GM19035 (cell line): ENCODE results near the gene ATXN7L1.
A peak's percentile ranks its signal among the peaks of the same experiment; 100 is the strongest.

Experiments
- ATAC-seq: cut with Tn5 transposase; IDR thresholded peaks from one replicate; pipeline ENCODE4 v1.9.1; 2021; ENCODE audit not compliant: unreplicated experiment

Gene ATXN7L1

GRCh38 chr7:105652359-105652993 is 223.9 kb downstream of the ATXN7L1 start:
- ATAC-seq, result peak; percentile 79

GRCh38 chr7:105651798-105652197 is 224.6 kb downstream of the ATXN7L1 start:
- no peak for ATAC-seq

GRCh38 chr7:105650382-105650970 is 225.9 kb downstream of the ATXN7L1 start:
- ATAC-seq, result no peak

- no peak for ATAC-seq
These were observed 226.5 kb downstream of the ATXN7L1 start for GRCh38 chr7:105649727-105650381.

GRCh38 chr7:105648561-105649401 is 227.6 kb downstream of the ATXN7L1 start:
- no peak for ATAC-seq

- ATAC-seq, result no peak
These were observed 228.8 kb downstream of the ATXN7L1 start for GRCh38 chr7:105647591-105647990.

- no peak for ATAC-seq
These were observed 231.5 kb downstream of the ATXN7L1 start for GRCh38 chr7:105644937-105645336.

- ATAC-seq, result no peak
These were observed 232.5 kb downstream of the ATXN7L1 start for GRCh38 chr7:105643851-105644250.

- ATAC-seq, result no peak
These were observed 233.0 kb downstream of the ATXN7L1 start for GRCh38 chr7:105643384-105643783.

- ATAC-seq, result no peak
These were observed 234.1 kb downstream of the ATXN7L1 start for GRCh38 chr7:105642264-105642663.

- no peak for ATAC-seq
These were observed 235.2 kb downstream of the ATXN7L1 start for GRCh38 chr7:105640956-105641810.

- ATAC-seq, result no peak
These were observed 236.5 kb downstream of the ATXN7L1 start for GRCh38 chr7:105639667-105640493.

- no peak for ATAC-seq
These were observed 237.4 kb downstream of the ATXN7L1 start for GRCh38 chr7:105638902-105639495.

GRCh38 chr7:105638334-105638733 is 238.1 kb downstream of the ATXN7L1 start:
- no peak for ATAC-seq

GRCh38 chr7:105637755-105638154 is 238.6 kb downstream of the ATXN7L1 start:
- ATAC-seq, result no peak

- no peak for ATAC-seq
These were observed 239.4 kb downstream of the ATXN7L1 start for GRCh38 chr7:105636982-105637381.

GRCh38 chr7:105635197-105635596 is 241.2 kb downstream of the ATXN7L1 start:
- ATAC-seq, result no peak

- ATAC-seq, result no peak
These were observed 250.4 kb downstream of the ATXN7L1 start for GRCh38 chr7:105625986-105626385.

GRCh38 chr7:105623906-105624305 is 252.5 kb downstream of the ATXN7L1 start:
- ATAC-seq, result no peak
